ENCODE data around the gene THAP7. TPM values are rescaled to one million over a fixed set of nuclear protein-coding genes. Genes with fewer than 3 reads are reported as not detected.
"Not testable (repeated sequence)": the region's sequence is repeated elsewhere in the genome, so short reads cannot be mapped to it uniquely, and the experiment has no call there.

The THAP7 gene
- total RNA-seq, 1 experiment from 2014 or later = 23.5 TPM

DNA sequence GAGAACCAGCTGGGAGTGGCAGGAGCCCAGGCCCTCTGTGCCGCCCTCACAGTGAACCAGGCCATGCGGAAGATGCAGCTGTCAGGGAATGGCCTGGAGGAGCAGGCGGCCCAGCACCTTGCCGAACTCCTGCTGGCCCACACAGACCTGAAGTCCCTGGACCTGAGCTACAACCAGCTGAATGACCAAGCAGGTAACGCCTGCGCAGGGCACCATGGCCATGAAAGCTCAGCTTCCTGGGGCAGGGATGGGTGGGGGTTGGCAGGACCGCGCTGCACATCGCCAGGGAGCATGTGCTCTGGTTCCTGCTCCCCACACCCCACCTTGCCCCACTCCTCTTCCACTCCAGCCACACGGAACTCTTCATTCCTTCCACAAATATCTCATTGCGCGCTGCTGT is 47.0 kb upstream of the THAP7 start:
- H3K36me3 ChIP-seq (ENCODE audit: control insufficient read depth, insufficient read depth, low read length); POLR2A ChIA-PET; ATAC-seq; intact Hi-C loops (cut with micrococcal nuclease; ENCODE audit: unreplicated experiment); H3K27me3 ChIP-seq (ENCODE audit: control insufficient read depth, insufficient read depth, low read length); CTCF ChIA-PET; H3K4me1 ChIP-seq (ENCODE audit: control insufficient read depth, insufficient read depth, low read length); H3K9me3 ChIP-seq (ENCODE audit: control insufficient read depth, insufficient read depth, low read depth, low read length); H3K27ac ChIP-seq (ENCODE audit: low read length); H3K4me3 ChIP-seq (ENCODE audit: low read depth in 2 of 2, low read length in 2 of 2); BruUV-seq (replicated peaks); in situ Hi-C loops (cut with HindIII; ENCODE audit: low pct_unique_long_range_greater_than_20kb, low sequenced_read_pairs); DNase-seq (ENCODE audit: low read depth, low spot score): not testable (repeated sequence)

GRCh38 chr22:21048448-21048847 is 46.5 kb upstream of the THAP7 start:
- BruUV-seq (replicated peaks); intact Hi-C loops (cut with micrococcal nuclease; ENCODE audit: unreplicated experiment); POLR2A ChIA-PET; DNase-seq (ENCODE audit: low read depth, low spot score); H3K36me3 ChIP-seq (ENCODE audit: control insufficient read depth, insufficient read depth, low read length); H3K9me3 ChIP-seq (ENCODE audit: control insufficient read depth, insufficient read depth, low read depth, low read length); ATAC-seq; H3K27ac ChIP-seq (ENCODE audit: low read length); H3K27me3 ChIP-seq (ENCODE audit: control insufficient read depth, insufficient read depth, low read length); H3K4me3 ChIP-seq (ENCODE audit: low read depth in 2 of 2, low read length in 2 of 2); in situ Hi-C loops (cut with HindIII; ENCODE audit: low pct_unique_long_range_greater_than_20kb, low sequenced_read_pairs); H3K4me1 ChIP-seq (ENCODE audit: control insufficient read depth, insufficient read depth, low read length): not testable (repeated sequence)
- CTCF ChIA-PET = interaction anchor here (0.7 kb wide), 1 partner anchor 1896 kb away, joined by 3 read pairs; no protein-coding TSS in a partner anchor

- ChIA-PET CTCF (no interaction called here), POLR2A (no interaction called here)
- Histone ChIP-seq H3K27me3 (ENCODE audit: control insufficient read depth, insufficient read depth, low read length) (no peaks in the 10 kb centered on the region), H3K4me3 (ENCODE audit: low read depth in 2 of 2, low read length in 2 of 2) (no peak overlapping the region), H3K4me1 (ENCODE audit: control insufficient read depth, insufficient read depth, low read length) (peaks cover 5% of the 10 kb centered on the region; the same call in 1 of the 2 replicates), H3K9me3 (ENCODE audit: control insufficient read depth, insufficient read depth, low read depth, low read length) (no peaks in the 10 kb centered on the region), H3K27ac (ENCODE audit: low read length) (no peak overlapping the region), H3K36me3 (ENCODE audit: control insufficient read depth, insufficient read depth, low read length) (no peaks in the 10 kb centered on the region)
- BruUV-seq (replicated peaks) = no TSS peak
- DNase-seq (ENCODE audit: low read depth, low spot score) (no peak), ATAC-seq (no peak)
- TF ChIP-seq POLR2AphosphoS5 (IDR thresholded peaks at IDR 0.05; ENCODE audit: low read depth, low read length) = no peak
- TF ChIP-seq SIN3A (IDR thresholded peaks at IDR 0.05; ENCODE audit: borderline replicate concordance, insufficient read depth, low read depth, low read length) = no peak
- no peak for TF ChIP-seq TCF7L2 (IDR thresholded peaks at IDR 0.05; ENCODE audit: low read depth, low read length)
- no peak for TF ChIP-seq CTCF (IDR thresholded peaks at IDR 0.05)
- no peak for TF ChIP-seq REST (IDR thresholded peaks at IDR 0.05; ENCODE audit: insufficient read depth in 1 of 2, low read depth in 2 of 2, low read length in 1 of 2)
- intact Hi-C loops (cut with micrococcal nuclease; ENCODE audit: unreplicated experiment) (no loop called here), in situ Hi-C loops (cut with HindIII; ENCODE audit: low pct_unique_long_range_greater_than_20kb, low sequenced_read_pairs) (no loop called here)
These were observed 45.8 kb upstream of the THAP7 start for GRCh38 chr22:21047730-21048129.

Measured in Panc1 (cell line).